Measurements from ENCODE around the gene CMTM7.

- TF ChIP-seq, protein P1, sequence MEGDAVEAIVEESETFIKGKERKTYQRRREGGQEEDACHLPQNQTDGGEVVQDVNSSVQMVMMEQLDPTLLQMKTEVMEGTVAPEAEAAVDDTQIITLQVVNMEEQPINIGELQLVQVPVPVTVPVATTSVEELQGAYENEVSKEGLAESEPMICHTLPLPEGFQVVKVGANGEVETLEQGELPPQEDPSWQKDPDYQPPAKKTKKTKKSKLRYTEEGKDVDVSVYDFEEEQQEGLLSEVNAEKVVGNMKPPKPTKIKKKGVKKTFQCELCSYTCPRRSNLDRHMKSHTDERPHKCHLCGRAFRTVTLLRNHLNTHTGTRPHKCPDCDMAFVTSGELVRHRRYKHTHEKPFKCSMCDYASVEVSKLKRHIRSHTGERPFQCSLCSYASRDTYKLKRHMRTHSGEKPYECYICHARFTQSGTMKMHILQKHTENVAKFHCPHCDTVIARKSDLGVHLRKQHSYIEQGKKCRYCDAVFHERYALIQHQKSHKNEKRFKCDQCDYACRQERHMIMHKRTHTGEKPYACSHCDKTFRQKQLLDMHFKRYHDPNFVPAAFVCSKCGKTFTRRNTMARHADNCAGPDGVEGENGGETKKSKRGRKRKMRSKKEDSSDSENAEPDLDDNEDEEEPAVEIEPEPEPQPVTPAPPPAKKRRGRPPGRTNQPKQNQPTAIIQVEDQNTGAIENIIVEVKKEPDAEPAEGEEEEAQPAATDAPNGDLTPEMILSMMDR (IDR thresholded peaks at IDR 0.05): no peak
- no peak for TF ChIP-seq POLR2A (IDR thresholded peaks at IDR 0.05)
These were observed 58.0 kb downstream of the CMTM7 start for GRCh38 chr3:32449691-32450090.
